Measurements from ENCODE around the gene ZEB1.

ZEB1 gene

DNA sequence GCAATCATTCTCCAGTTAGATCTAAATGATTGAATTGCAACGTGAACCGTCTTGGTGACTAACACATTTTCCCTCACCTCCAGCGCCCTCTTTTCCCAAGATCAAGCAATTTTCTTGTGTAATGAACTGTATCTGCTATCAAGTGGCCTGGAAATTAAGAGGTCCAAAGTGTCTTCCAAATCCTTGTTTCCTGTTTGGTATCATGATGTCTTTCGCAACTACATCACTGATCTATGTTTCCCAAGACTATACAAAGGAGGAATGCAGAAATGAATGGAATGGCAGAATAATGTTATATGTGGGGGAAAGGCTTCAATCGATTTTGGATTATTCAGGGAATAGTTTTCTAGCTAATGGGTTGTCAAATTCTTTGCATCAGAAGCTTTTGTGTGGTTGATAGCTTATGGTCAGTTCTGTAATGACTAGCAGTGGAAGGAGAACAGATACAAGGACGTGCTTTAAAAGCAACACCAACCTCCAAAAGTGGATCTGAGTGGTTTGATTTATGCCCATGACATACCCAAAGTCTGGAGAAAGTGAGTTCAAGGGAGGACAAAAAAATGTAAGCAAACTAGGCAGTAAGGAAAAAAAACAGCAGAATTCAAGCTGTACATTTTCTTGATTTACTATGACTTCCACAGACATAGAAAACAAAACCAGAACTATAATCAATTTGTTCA is 14.6 kb upstream of the ZEB1 start:
- peaks cover 13% of the 10 kb centered on the region for H3K4me1 ChIP-seq (ENCODE audit: low read length)
- no peak for DNase-seq
- H4K20me1 ChIP-seq (ENCODE audit: insufficient read depth, low read length), result no peaks in the 10 kb centered on the region
- H3K4me2 ChIP-seq (ENCODE audit: low read depth, low read length), result no peak overlapping the region
- H3K79me2 ChIP-seq (ENCODE audit: low read length), result no peaks in the 10 kb centered on the region
- H3K9ac ChIP-seq (ENCODE audit: low read length), result no peak overlapping the region
- H3K9me3 ChIP-seq (replicated peaks; ENCODE audit: insufficient read depth, low read length), result no peaks in the 10 kb centered on the region
- no peaks in the 10 kb centered on the region for H3K9me2 ChIP-seq (replicated peaks; ENCODE audit: insufficient read depth, low read length)
- TF ChIP-seq CTCF (IDR thresholded peaks at IDR 0.05; ENCODE audit: low read length) (no peak), EZH2phosphoT487 (IDR thresholded peaks at IDR 0.05; ENCODE audit: low read length) (no peak), EZH2 (optimal IDR thresholded peaks at IDR 0.05; ENCODE audit: low read depth, low read length) (no peak)
- H2AFZ ChIP-seq (ENCODE audit: low read length), result no peak overlapping the region
- H3K4me3 ChIP-seq (ENCODE audit: low read length), result no peak overlapping the region
- no peak overlapping the region for H3K27ac ChIP-seq (ENCODE audit: low read length)
- H3K36me3 ChIP-seq (replicated peaks; ENCODE audit: insufficient read depth, low read length), result no peaks in the 10 kb centered on the region
- H3K27me3 ChIP-seq (replicated peaks; ENCODE audit: insufficient read depth, low read length), result no peaks in the 10 kb centered on the region
- no peaks in the 10 kb centered on the region for H3F3A ChIP-seq (ENCODE audit: insufficient read depth, low read length)

GRCh38 chr10:31313396-31313795 is 5.6 kb upstream of the ZEB1 start:
- no peaks in the 10 kb centered on the region for H3K9me2 ChIP-seq (replicated peaks; ENCODE audit: insufficient read depth, low read length)
- H3K79me2 ChIP-seq (ENCODE audit: low read length), result peaks cover 17% of the 10 kb centered on the region
- DNase-seq, result no peak
- H3K36me3 ChIP-seq (replicated peaks; ENCODE audit: insufficient read depth, low read length), result no peaks in the 10 kb centered on the region
- 0 out of 2 replicates have a peak, but pooled peaks cover 5% of the 10 kb centered on the region for H3F3A ChIP-seq (ENCODE audit: insufficient read depth, low read length)
- H3K9ac ChIP-seq (ENCODE audit: low read length), result no peak overlapping the region
- H3K27me3 ChIP-seq (replicated peaks; ENCODE audit: insufficient read depth, low read length), result no peaks in the 10 kb centered on the region
- H3K27ac ChIP-seq (ENCODE audit: low read length), result no peak overlapping the region
- no peaks in the 10 kb centered on the region for H3K9me3 ChIP-seq (replicated peaks; ENCODE audit: insufficient read depth, low read length)
- TF ChIP-seq CTCF (IDR thresholded peaks at IDR 0.05; ENCODE audit: low read length) (no peak), EZH2 (optimal IDR thresholded peaks at IDR 0.05; ENCODE audit: low read depth, low read length) (no peak), EZH2phosphoT487 (IDR thresholded peaks at IDR 0.05; ENCODE audit: low read length) (no peak)
- H3K4me2 ChIP-seq (ENCODE audit: low read depth, low read length), result no peak overlapping the region
- H4K20me1 ChIP-seq (ENCODE audit: insufficient read depth, low read length), result no peaks in the 10 kb centered on the region
- no peak overlapping the region for H2AFZ ChIP-seq (ENCODE audit: low read length)
- H3K4me3 ChIP-seq (ENCODE audit: low read length), result no peak overlapping the region
- no peaks in the 10 kb centered on the region for H3K4me1 ChIP-seq (ENCODE audit: low read length)

- H3K9me3 ChIP-seq (replicated peaks; ENCODE audit: insufficient read depth, low read length), result no peaks in the 10 kb centered on the region
- no peak overlapping the region for H2AFZ ChIP-seq (ENCODE audit: low read length)
- no peak overlapping the region for H3K9ac ChIP-seq (ENCODE audit: low read length)
- no peak for DNase-seq
- no peaks in the 10 kb centered on the region for H3K36me3 ChIP-seq (replicated peaks; ENCODE audit: insufficient read depth, low read length)
- H3K27ac ChIP-seq (ENCODE audit: low read length), result no peak overlapping the region
- TF ChIP-seq EZH2phosphoT487 (IDR thresholded peaks at IDR 0.05; ENCODE audit: low read length) (no peak), CTCF (IDR thresholded peaks at IDR 0.05; ENCODE audit: low read length) (no peak), EZH2 (optimal IDR thresholded peaks at IDR 0.05; ENCODE audit: low read depth, low read length) (no peak)
- H3K27me3 ChIP-seq (replicated peaks; ENCODE audit: insufficient read depth, low read length), result no peaks in the 10 kb centered on the region
- no peaks in the 10 kb centered on the region for H4K20me1 ChIP-seq (ENCODE audit: insufficient read depth, low read length)
- no peaks in the 10 kb centered on the region for H3K4me1 ChIP-seq (ENCODE audit: low read length)
- H3K9me2 ChIP-seq (replicated peaks; ENCODE audit: insufficient read depth, low read length), result no peaks in the 10 kb centered on the region
- H3K4me3 ChIP-seq (ENCODE audit: low read length), result no peak overlapping the region
- H3K4me2 ChIP-seq (ENCODE audit: low read depth, low read length), result no peak overlapping the region
- peaks cover 20% of the 10 kb centered on the region for H3K79me2 ChIP-seq (ENCODE audit: low read length)
- peaks cover 7% of the 10 kb centered on the region; the same call in 1 of the 2 replicates for H3F3A ChIP-seq (ENCODE audit: insufficient read depth, low read length)
Observed at GRCh38 chr10:31314256-31315150, 4.5 kb upstream of the ZEB1 start.
